ENCODE data around the gene TRAPPC13. TPM values are rescaled to one million over a fixed set of nuclear protein-coding genes. Genes with fewer than 3 reads are reported as not detected.

The TRAPPC13 gene
- total and polyA plus RNA-seq, 2 of the 13 experiments (the other 11 are each of a cell fraction or from before 2014, with no cell fraction given) = 8.4 to 19.6 TPM

GRCh38 chr5:65624025-65624570 lies 729 bp upstream of the TRAPPC13 start, which contains the start of gene TRIM23 (continued):
- TF ChIP-seq FOXK2 (IDR thresholded peaks at IDR 0.05) (peak; percentile 85), PAX8 (CRISPR knock-in tag; IDR thresholded peaks at IDR 0.05; ENCODE audit: borderline replicate concordance) (peak; percentile 89; the same call in 1 of the 2 replicates), SIN3A (IDR thresholded peaks at IDR 0.05; ENCODE audit: borderline replicate concordance, low read depth, low read length) (peak; percentile 70; the same call in 1 of the 2 replicates), ZNF614 (CRISPR knock-in tag; IDR thresholded peaks at IDR 0.05; ENCODE audit: borderline replicate concordance) (peak; percentile 27; the same call in 1 of the 2 replicates), SMAD3 (CRISPR knock-in tag; IDR thresholded peaks at IDR 0.05) (0 out of 2 replicates have a peak, but pooled peaks have one; percentile 16), KDM2A (CRISPR knock-in tag; IDR thresholded peaks at IDR 0.05; ENCODE audit: borderline replicate concordance, low read depth) (peak; percentile 72; the same call in 1 of the 2 replicates), ZNF777 (CRISPR knock-in tag; IDR thresholded peaks at IDR 0.05) (no peak), BCL6 (CRISPR knock-in tag; IDR thresholded peaks at IDR 0.05) (no peak), KDM5B (CRISPR knock-in tag; IDR thresholded peaks at IDR 0.05; ENCODE audit: borderline replicate concordance) (peak; percentile 90; the same call in 1 of the 2 replicates), NAIF1 (CRISPR knock-in tag; IDR thresholded peaks at IDR 0.05; ENCODE audit: borderline replicate concordance) (peak; percentile 55), MYPOP (CRISPR knock-in tag; IDR thresholded peaks at IDR 0.05) (peak; percentile 13; the same call in 1 of the 2 replicates), ZNF501 (CRISPR knock-in tag; IDR thresholded peaks at IDR 0.05) (peak; percentile 81), SIN3B (IDR thresholded peaks at IDR 0.05; ENCODE audit: low read length) (0 out of 2 replicates have a peak, but pooled peaks have one; percentile 25), PHF8 (CRISPR knock-in tag; IDR thresholded peaks at IDR 0.05) (peak; percentile 78), AGO1 (IDR thresholded peaks at IDR 0.05; ENCODE audit: low read depth, low read length, poor library complexity, severe bottlenecking) (no peak), TGIF2 (CRISPR knock-in tag; IDR thresholded peaks at IDR 0.05) (peak; percentile 43; the same call in 1 of the 2 replicates), BRCA1 (CRISPR knock-in tag; IDR thresholded peaks at IDR 0.05) (no peak), DMAP1 (CRISPR knock-in tag; IDR thresholded peaks at IDR 0.05) (no peak; the same call in 1 of the 2 replicates), ZNF263 (CRISPR knock-in tag; IDR thresholded peaks at IDR 0.05) (no peak), MEF2D (CRISPR knock-in tag; IDR thresholded peaks at IDR 0.05) (peak; percentile 34; the same call in 1 of the 2 replicates), ZNF143 (CRISPR knock-in tag; IDR thresholded peaks at IDR 0.05) (peak; percentile 85), RERE (CRISPR knock-in tag; IDR thresholded peaks at IDR 0.05; ENCODE audit: low read depth) (no peak), ZGPAT (CRISPR knock-in tag; IDR thresholded peaks at IDR 0.05) (peak; percentile 54; the same call in 1 of the 2 replicates)
